Left ventricle myocardium inferior (tissue), 1 donor: Measurements from ENCODE around the gene C2orf76. TPM values are rescaled to one million over a fixed set of nuclear protein-coding genes. Genes with fewer than 3 reads are reported as not detected.

Experiments used
- DNase-seq: peaks from one replicate; pipeline ENCODE4 v3.0.0-alpha.2; 2020
- H3K27ac ChIP-seq: fragments of 200-600 bp; replicated peaks from 2 replicates; pipeline ENCODE4 v1.8.0; 2021
- H3K27me3 ChIP-seq: fragments of 200-600 bp; 2 replicates; pipeline ENCODE4 v1.8.0; 2021; ENCODE audit warnings: low read depth
- H3K36me3 ChIP-seq: fragments of 200-600 bp; 2 replicates; pipeline ENCODE4 v1.8.0; 2021
- H3K4me1 ChIP-seq: fragments of 200-600 bp; 2 replicates; pipeline ENCODE4 v1.8.0; 2021
- H3K4me3 ChIP-seq: fragments of 200-600 bp; 2 replicates; pipeline ENCODE4 v1.8.0; 2021; ENCODE audit warnings: mild to moderate bottlenecking, moderate library complexity
- H3K9me3 ChIP-seq: fragments of 200-600 bp; replicated peaks from 2 replicates; pipeline ENCODE4 v1.8.0; 2021
- CTCF ChIP-seq: fragments of 200-600 bp; IDR thresholded peaks from 2 replicates; pipeline ENCODE4 v1.8.0; 2021; ENCODE audit warnings: antibody characterized with exemption, mild to moderate bottlenecking, borderline replicate concordance
- intact Hi-C: fragments of 100-400 bp; cut with micrococcal nuclease; formaldehyde crosslinking; loops from one replicate; pipeline ENCODE4 v1.11.0; 2022
- total RNA-seq: library from RNA; stranded (reverse); fragmentation: NEBNext Ultra II Directional; extraction: Animal tissue kit (Norgen Biotek cat#: 25700); gene quantifications from one replicate; pipeline ENCODE4 v1.2.1, GENCODE V29; 2021
- donor health status: DM: no; HTN: yes; CAD: no; lungs with severe emphysema.

C2orf76 gene
- total RNA-seq, 1 donor from 2014 or later: 7.3 TPM

- peaks cover 16% of the 10 kb centered on the region for H3K36me3 ChIP-seq
- no peak for TF ChIP-seq CTCF
These were observed 32.8 kb downstream of the C2orf76 start for GRCh38 chr2:119333833-119334232.

GRCh38 chr2:119333360-119333759 is 33.3 kb downstream of the C2orf76 start:
- TF ChIP-seq CTCF: no peak
- Histone ChIP-seq H3K27ac (no peak overlapping the region), H3K4me1 (no peaks in the 10 kb centered on the region), H3K4me3 (no peak overlapping the region), H3K9me3 (no peaks in the 10 kb centered on the region), H3K36me3 (peaks cover 16% of the 10 kb centered on the region), H3K27me3 (no peaks in the 10 kb centered on the region)
- DNase-seq: no peak
- intact Hi-C loops: no loop called here

More at GRCh38 chr2:119333833-119334232, 32.8 kb downstream of the C2orf76 start:
- no peak for DNase-seq
- no peak overlapping the region for H3K27ac ChIP-seq
- intact Hi-C loops: no loop called here
- H3K27me3 ChIP-seq: no peaks in the 10 kb centered on the region
- no peak overlapping the region for H3K4me3 ChIP-seq
- H3K9me3 ChIP-seq: no peaks in the 10 kb centered on the region
- H3K4me1 ChIP-seq: no peaks in the 10 kb centered on the region

- H3K4me1 ChIP-seq: no peaks in the 10 kb centered on the region
- TF ChIP-seq CTCF: no peak
- no peak for DNase-seq
- H3K9me3 ChIP-seq: no peaks in the 10 kb centered on the region
- no peak overlapping the region for H3K27ac ChIP-seq
- H3K36me3 ChIP-seq: peaks cover 16% of the 10 kb centered on the region
- no peak overlapping the region for H3K4me3 ChIP-seq
- no peaks in the 10 kb centered on the region for H3K27me3 ChIP-seq
- intact Hi-C loops: no loop called here
These were observed 33.7 kb downstream of the C2orf76 start for GRCh38 chr2:119332953-119333352.

- Histone ChIP-seq H3K9me3 (no peaks in the 10 kb centered on the region), H3K27me3 (no peaks in the 10 kb centered on the region), H3K4me3 (no peak overlapping the region)
These were observed 39.2 kb downstream of the C2orf76 start for GRCh38 chr2:119327431-119327830.

GRCh38 chr2:119326938-119327337 is 39.7 kb downstream of the C2orf76 start:
- intact Hi-C loops: no loop called here
- no peak for TF ChIP-seq CTCF
- Histone ChIP-seq H3K27me3 (no peaks in the 10 kb centered on the region), H3K4me1 (no peaks in the 10 kb centered on the region), H3K36me3 (no peaks in the 10 kb centered on the region), H3K9me3 (no peaks in the 10 kb centered on the region), H3K4me3 (no peak overlapping the region), H3K27ac (no peak overlapping the region)
- DNase-seq: no peak

More at GRCh38 chr2:119327431-119327830, 39.2 kb downstream of the C2orf76 start:
- intact Hi-C loops: no loop called here
- DNase-seq: no peak
- no peaks in the 10 kb centered on the region for H3K4me1 ChIP-seq
- H3K27ac ChIP-seq: no peak overlapping the region
- no peak for TF ChIP-seq CTCF
- H3K36me3 ChIP-seq: no peaks in the 10 kb centered on the region
